ENCODE data around the gene ZNF184. TPM values are rescaled to one million over a fixed set of nuclear protein-coding genes. Genes with fewer than 3 reads are reported as not detected.

ZNF184 gene
- total and polyA plus RNA-seq, 4 donors = 0.80 to 4.4 (median 1.6) TPM

DNA sequence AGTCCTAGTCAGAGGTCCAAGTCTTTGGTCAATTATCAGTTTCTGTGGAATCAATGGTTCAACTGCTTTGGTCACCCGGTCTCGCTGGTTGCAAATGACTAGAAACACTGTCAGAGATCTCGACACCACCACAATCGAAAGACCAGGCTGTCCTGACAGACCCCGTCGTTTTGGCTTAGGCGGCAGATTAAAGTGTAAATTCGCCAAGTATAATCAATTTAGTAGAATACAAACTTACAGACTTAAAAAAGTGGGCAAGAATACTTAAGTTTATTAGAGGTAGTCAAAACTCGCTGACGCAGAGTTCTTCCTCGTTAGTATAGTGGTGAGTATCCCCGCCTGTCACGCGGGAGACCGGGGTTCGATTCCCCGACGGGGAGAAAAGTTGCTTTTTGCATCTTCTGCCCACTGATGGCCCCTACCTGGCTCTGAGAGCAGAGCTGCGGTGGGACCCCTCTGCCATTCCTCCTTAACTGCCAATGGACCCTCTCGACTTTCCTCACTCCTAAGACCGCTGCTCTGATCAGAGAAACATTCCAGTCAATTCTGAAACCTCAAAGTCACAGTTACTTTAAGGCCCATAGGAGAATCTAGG is 30.6 kb upstream of the ZNF184 start:
- peak; percentile 78 for DNase-seq (ENCODE audit: low spot score)
- H3K4me3 ChIP-seq (ENCODE audit: low read depth in 1 of 3, low read length in 3 of 3) = peak overlapping the region; percentile 14 to 34 (median 20)
- H3K36me3 ChIP-seq (ENCODE audit: control insufficient read depth in 4 of 4, insufficient read depth in 3 of 4, low read depth in 1 of 4, low read length in 3 of 4) = no peaks in the 10 kb centered on the region
- peaks cover 0 to 5% (median under 1%) of the 10 kb centered on the region in 4 donors for H3K4me1 ChIP-seq (ENCODE audit: control insufficient read depth in 4 of 4, insufficient read depth in 4 of 4, low read length in 3 of 4)
- H3K9me3 ChIP-seq (ENCODE audit: control insufficient read depth in 4 of 4, low read length in 3 of 4) = no peaks in the 10 kb centered on the region
- 8% methylated on average over 21 of the region's 21 CpGs for WGBS
- peak; percentile 96 for TF ChIP-seq ATF3 (IDR thresholded peaks at IDR 0.05)
- TF ChIP-seq, protein P1, sequence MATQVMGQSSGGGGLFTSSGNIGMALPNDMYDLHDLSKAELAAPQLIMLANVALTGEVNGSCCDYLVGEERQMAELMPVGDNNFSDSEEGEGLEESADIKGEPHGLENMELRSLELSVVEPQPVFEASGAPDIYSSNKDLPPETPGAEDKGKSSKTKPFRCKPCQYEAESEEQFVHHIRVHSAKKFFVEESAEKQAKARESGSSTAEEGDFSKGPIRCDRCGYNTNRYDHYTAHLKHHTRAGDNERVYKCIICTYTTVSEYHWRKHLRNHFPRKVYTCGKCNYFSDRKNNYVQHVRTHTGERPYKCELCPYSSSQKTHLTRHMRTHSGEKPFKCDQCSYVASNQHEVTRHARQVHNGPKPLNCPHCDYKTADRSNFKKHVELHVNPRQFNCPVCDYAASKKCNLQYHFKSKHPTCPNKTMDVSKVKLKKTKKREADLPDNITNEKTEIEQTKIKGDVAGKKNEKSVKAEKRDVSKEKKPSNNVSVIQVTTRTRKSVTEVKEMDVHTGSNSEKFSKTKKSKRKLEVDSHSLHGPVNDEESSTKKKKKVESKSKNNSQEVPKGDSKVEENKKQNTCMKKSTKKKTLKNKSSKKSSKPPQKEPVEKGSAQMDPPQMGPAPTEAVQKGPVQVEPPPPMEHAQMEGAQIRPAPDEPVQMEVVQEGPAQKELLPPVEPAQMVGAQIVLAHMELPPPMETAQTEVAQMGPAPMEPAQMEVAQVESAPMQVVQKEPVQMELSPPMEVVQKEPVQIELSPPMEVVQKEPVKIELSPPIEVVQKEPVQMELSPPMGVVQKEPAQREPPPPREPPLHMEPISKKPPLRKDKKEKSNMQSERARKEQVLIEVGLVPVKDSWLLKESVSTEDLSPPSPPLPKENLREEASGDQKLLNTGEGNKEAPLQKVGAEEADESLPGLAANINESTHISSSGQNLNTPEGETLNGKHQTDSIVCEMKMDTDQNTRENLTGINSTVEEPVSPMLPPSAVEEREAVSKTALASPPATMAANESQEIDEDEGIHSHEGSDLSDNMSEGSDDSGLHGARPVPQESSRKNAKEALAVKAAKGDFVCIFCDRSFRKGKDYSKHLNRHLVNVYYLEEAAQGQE (IDR thresholded peaks at IDR 0.05) = no peak
- no peak overlapping the region for H3K9ac ChIP-seq (ENCODE audit: low read depth in 1 of 2, low read length in 2 of 2)
- H3K27ac ChIP-seq (ENCODE audit: low read depth in 1 of 2, low read length in 2 of 2) = no peak overlapping the region
- H3K27me3 ChIP-seq (ENCODE audit: control insufficient read depth in 4 of 4, insufficient read depth in 4 of 4, low read length in 3 of 4) = peaks cover 0 to 5% (median 0%) of the 10 kb centered on the region in 4 donors

- DNase-seq (ENCODE audit: low spot score) = peak; percentile 44
- Histone ChIP-seq H3K27ac (ENCODE audit: low read depth in 1 of 2, low read length in 2 of 2) (no peak overlapping the region), H3K4me3 (ENCODE audit: low read depth in 1 of 3, low read length in 3 of 3) (peak overlapping the region; percentile 14 to 34 (median 20)), H3K9me3 (ENCODE audit: control insufficient read depth in 4 of 4, low read length in 3 of 4) (no peaks in the 10 kb centered on the region), H3K27me3 (ENCODE audit: control insufficient read depth in 4 of 4, insufficient read depth in 4 of 4, low read length in 3 of 4) (peaks cover 0 to 5% (median 3%) of the 10 kb centered on the region in 4 donors), H3K36me3 (ENCODE audit: control insufficient read depth in 4 of 4, insufficient read depth in 3 of 4, low read depth in 1 of 4, low read length in 3 of 4) (no peaks in the 10 kb centered on the region), H3K9ac (ENCODE audit: low read depth in 1 of 2, low read length in 2 of 2) (no peak overlapping the region), H3K4me1 (ENCODE audit: control insufficient read depth in 4 of 4, insufficient read depth in 4 of 4, low read length in 3 of 4) (peaks cover 0 to 5% (median under 1%) of the 10 kb centered on the region in 4 donors)
- no peak for TF ChIP-seq HNF4G (IDR thresholded peaks at IDR 0.05)
- TF ChIP-seq GABPA (IDR thresholded peaks at IDR 0.05 in 1 of 2, conservative IDR thresholded peaks at IDR 0.05 in 1 of 2) = no peak
- TF ChIP-seq NR2F2 (IDR thresholded peaks at IDR 0.05) = no peak
- no peak for TF ChIP-seq FOXA1 (IDR thresholded peaks at IDR 0.05)
- TF ChIP-seq, protein P1 (IDR thresholded peaks at IDR 0.05) = no peak
- 3% methylated on average over 33 of the region's 33 CpGs for WGBS
Measured at GRCh38 chr6:27502508-27503435, 29.9 kb upstream of the ZNF184 start.
